ENCODE data around the gene DNAJB2.

The DNAJB2 gene

DNA sequence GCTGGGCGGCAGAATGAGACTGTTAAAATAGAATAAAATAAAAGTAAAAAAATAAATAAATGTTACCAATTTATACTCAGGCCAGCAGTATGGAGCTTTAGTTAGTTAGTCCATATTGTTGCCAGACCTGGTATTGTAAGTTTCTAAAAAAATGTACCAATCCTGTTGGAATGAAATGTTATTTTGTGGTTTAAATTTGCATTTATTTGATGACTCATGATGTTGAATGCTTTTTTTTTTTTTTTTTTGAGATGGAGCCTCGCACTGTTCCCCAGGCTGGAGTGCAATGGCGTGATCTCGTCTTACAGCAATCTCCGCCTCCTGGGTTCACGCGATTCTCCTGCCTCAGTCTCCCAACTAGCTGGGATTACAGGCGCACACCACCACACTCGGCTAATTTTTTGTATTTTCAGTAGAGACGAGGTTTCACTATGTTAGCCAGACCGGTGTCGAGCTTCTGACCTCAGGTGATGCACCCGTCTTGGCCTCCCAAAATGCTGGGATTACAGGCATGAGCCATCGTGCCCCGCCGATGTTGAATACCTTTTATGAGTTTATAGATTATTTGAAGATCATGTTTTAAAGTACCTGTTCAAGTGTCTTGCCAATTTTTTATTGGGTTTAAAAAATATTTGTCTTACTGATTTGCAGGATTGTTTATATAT is 35.8 kb downstream of the DNAJB2 start:
- no peak overlapping the region for H3K27ac ChIP-seq (ENCODE audit: low read depth, low read length)
- no peaks in the 10 kb centered on the region for H3K4me1 ChIP-seq (ENCODE audit: control insufficient read depth, low read length)
- H3K9me3 ChIP-seq (ENCODE audit: control insufficient read depth, insufficient read depth, low read length): no peaks in the 10 kb centered on the region
- no peaks in the 10 kb centered on the region for H4K20me1 ChIP-seq (ENCODE audit: control insufficient read depth, insufficient read depth, low read depth, low read length)
- H3K4me2 ChIP-seq (ENCODE audit: low read length): no peak overlapping the region
- no peak for TF ChIP-seq EZH2phosphoT487 (IDR thresholded peaks at IDR 0.05; ENCODE audit: borderline replicate concordance, low read length)
- no peak for TF ChIP-seq CTCF (IDR thresholded peaks at IDR 0.05; ENCODE audit: low read depth, low read length, poor library complexity, severe bottlenecking)
- no peaks in the 10 kb centered on the region for H3F3A ChIP-seq (ENCODE audit: control insufficient read depth, insufficient read depth)
- H3K79me2 ChIP-seq (ENCODE audit: control insufficient read depth, low read length): no peaks in the 10 kb centered on the region
- no peaks in the 10 kb centered on the region for H3K9me2 ChIP-seq (replicated peaks; ENCODE audit: control insufficient read depth, low read length)
- H3K36me3 ChIP-seq (ENCODE audit: control insufficient read depth, low read length): no peaks in the 10 kb centered on the region
- H3K27me3 ChIP-seq (ENCODE audit: control insufficient read depth, low read length): no peaks in the 10 kb centered on the region
- no peak overlapping the region for H3K4me3 ChIP-seq (ENCODE audit: low read length)

GRCh38 chr2:219323434-219323833 is 44.3 kb downstream of the DNAJB2 start:
- no peak overlapping the region for H3K27ac ChIP-seq (ENCODE audit: low read depth, low read length)
- no peaks in the 10 kb centered on the region for H3K79me2 ChIP-seq (ENCODE audit: control insufficient read depth, low read length)
- no peaks in the 10 kb centered on the region for H3K36me3 ChIP-seq (ENCODE audit: control insufficient read depth, low read length)
- peaks cover 33% of the 10 kb centered on the region for H3K27me3 ChIP-seq (ENCODE audit: control insufficient read depth, low read length)
- H3K9me2 ChIP-seq (replicated peaks; ENCODE audit: control insufficient read depth, low read length): no peaks in the 10 kb centered on the region
- peaks cover 4% of the 10 kb centered on the region; the same call in 1 of the 2 replicates for H3K4me1 ChIP-seq (ENCODE audit: control insufficient read depth, low read length)
- no peaks in the 10 kb centered on the region for H3K9me3 ChIP-seq (ENCODE audit: control insufficient read depth, insufficient read depth, low read length)
- no peaks in the 10 kb centered on the region for H4K20me1 ChIP-seq (ENCODE audit: control insufficient read depth, insufficient read depth, low read depth, low read length)
- no peak overlapping the region for H3K4me3 ChIP-seq (ENCODE audit: low read length)
- TF ChIP-seq CTCF (IDR thresholded peaks at IDR 0.05; ENCODE audit: low read depth, low read length, poor library complexity, severe bottlenecking): no peak
- TF ChIP-seq EZH2phosphoT487 (IDR thresholded peaks at IDR 0.05; ENCODE audit: borderline replicate concordance, low read length): no peak
- no peak overlapping the region for H3K4me2 ChIP-seq (ENCODE audit: low read length)
- no peaks in the 10 kb centered on the region for H3F3A ChIP-seq (ENCODE audit: control insufficient read depth, insufficient read depth)

DNA sequence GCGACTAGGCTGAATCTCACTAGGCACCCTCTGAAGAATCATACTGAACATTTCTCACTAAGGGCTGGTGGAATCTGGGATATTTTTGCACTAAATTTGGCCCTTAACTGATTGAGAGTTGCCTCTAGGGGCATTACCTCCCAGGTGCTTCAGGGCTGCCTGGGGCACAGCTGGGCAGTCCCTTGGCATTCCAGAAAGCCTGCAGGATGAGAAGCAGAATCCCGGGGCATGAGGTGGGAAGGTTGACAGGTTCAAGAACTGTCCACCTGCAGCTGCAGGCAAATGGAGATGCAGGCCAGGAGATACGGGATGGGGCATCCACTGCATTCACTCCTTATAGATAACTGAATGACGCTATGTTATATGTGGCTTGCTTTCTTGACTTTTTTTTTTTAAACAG is 46.0 kb downstream of the DNAJB2 start:
- no peak for TF ChIP-seq CTCF (IDR thresholded peaks at IDR 0.05; ENCODE audit: low read depth, low read length, poor library complexity, severe bottlenecking)
- TF ChIP-seq EZH2phosphoT487 (IDR thresholded peaks at IDR 0.05; ENCODE audit: borderline replicate concordance, low read length): no peak
- Histone ChIP-seq H3K27me3 (ENCODE audit: control insufficient read depth, low read length) (peaks cover 43% of the 10 kb centered on the region), H3K4me1 (ENCODE audit: control insufficient read depth, low read length) (peaks cover 4% of the 10 kb centered on the region; the same call in 1 of the 2 replicates)

More for the DNA sequence above, 46.0 kb downstream of the DNAJB2 start:
- no peaks in the 10 kb centered on the region for H3K9me3 ChIP-seq (ENCODE audit: control insufficient read depth, insufficient read depth, low read length)
- H3K79me2 ChIP-seq (ENCODE audit: control insufficient read depth, low read length): no peaks in the 10 kb centered on the region
- no peaks in the 10 kb centered on the region for H4K20me1 ChIP-seq (ENCODE audit: control insufficient read depth, insufficient read depth, low read depth, low read length)
- H3K9me2 ChIP-seq (replicated peaks; ENCODE audit: control insufficient read depth, low read length): no peaks in the 10 kb centered on the region
- H3K4me3 ChIP-seq (ENCODE audit: low read length): no peak overlapping the region
- H3F3A ChIP-seq (ENCODE audit: control insufficient read depth, insufficient read depth): no peaks in the 10 kb centered on the region
- H3K27ac ChIP-seq (ENCODE audit: low read depth, low read length): no peak overlapping the region
- no peaks in the 10 kb centered on the region for H3K36me3 ChIP-seq (ENCODE audit: control insufficient read depth, low read length)
- no peak overlapping the region for H3K4me2 ChIP-seq (ENCODE audit: low read length)

Measured in DOHH2 (cell line).